Mesenchymal stem cell (in vitro differentiated cells and primary cell): ENCODE data around the gene ZNHIT3.

ENCODE experiments used
- DNase-seq: peaks from one replicate; pipeline ENCODE4 v3.0.0-alpha.2; 2013
- H2AFZ ChIP-seq: one replicate; pipeline ENCODE4 v1.6.1; 2013; ENCODE audit warnings: low read depth, mild to moderate bottlenecking, control low read depth, inconsistent platforms, low read length, moderate library complexity
- H2AK5ac ChIP-seq: 2 replicates; pipeline ENCODE4 v1.6.1; 2013; ENCODE audit warnings: low read length, moderate library complexity, mild to moderate bottlenecking, inconsistent platforms; ENCODE audit not compliant: severe bottlenecking
- H2BK120ac ChIP-seq: one replicate; pipeline ENCODE4 v1.6.1; 2013; ENCODE audit warnings: low read depth, mild to moderate bottlenecking, inconsistent platforms, low read length, moderate library complexity
- H2BK12ac ChIP-seq, 2 experiments: one replicate each; pipeline ENCODE4 v1.6.1; 2013; ENCODE audit warnings: inconsistent platforms in 2 of 2, low read length in 2 of 2, mild to moderate bottlenecking in 2 of 2, moderate library complexity in 2 of 2, control low read depth in 1 of 2
- H2BK15ac ChIP-seq: one replicate; pipeline ENCODE4 v1.6.1; 2013; ENCODE audit warnings: mild to moderate bottlenecking, low read depth, inconsistent platforms; ENCODE audit not compliant: poor library complexity, severe bottlenecking
- H2BK5ac ChIP-seq: 2 replicates; pipeline ENCODE4 v1.6.1; 2013; ENCODE audit warnings: low read depth, mild to moderate bottlenecking, low read length, control low read depth, inconsistent platforms; ENCODE audit not compliant: poor library complexity, severe bottlenecking
- H3K14ac ChIP-seq, 2 experiments: one replicate each; pipeline ENCODE4 v1.6.1; 2013; ENCODE audit warnings: inconsistent platforms in 2 of 2, low read length in 2 of 2, control low read depth in 1 of 2, mild to moderate bottlenecking in 1 of 2, moderate library complexity in 1 of 2
- H3K18ac ChIP-seq, 2 experiments: one replicate each; pipeline ENCODE4 v1.6.1; 2013; ENCODE audit warnings: inconsistent platforms in 2 of 2, low read length in 2 of 2, control low read depth in 1 of 2, low read depth in 1 of 2, mild to moderate bottlenecking in 1 of 2
- H3K23ac ChIP-seq, 2 experiments: one replicate each; pipeline ENCODE4 v1.6.1; 2013; ENCODE audit warnings: inconsistent platforms in 2 of 2, low read length in 2 of 2, mild to moderate bottlenecking in 2 of 2, moderate library complexity in 2 of 2, control low read depth in 1 of 2
- H3K27ac ChIP-seq: 2 replicates; pipeline ENCODE4 v1.5.1; 2013; ENCODE audit warnings: mild to moderate bottlenecking, moderate library complexity, low read length, control low read depth, inconsistent platforms; ENCODE audit not compliant: poor library complexity, severe bottlenecking
- H3K27me3 ChIP-seq, 2 experiments: 2 replicates each; pipeline versions ENCODE4 v1.6.1 to v1.7.0; 2013; ENCODE audit warnings: low read length in 2 of 2, mild to moderate bottlenecking in 2 of 2, moderate library complexity in 2 of 2, control low read depth in 1 of 2, inconsistent platforms in 1 of 2; ENCODE audit not compliant: control insufficient read depth in 1 of 2, insufficient read depth in 1 of 2
- H3K36me3 ChIP-seq, 2 experiments: 2 replicates each; pipeline versions ENCODE4 v1.6.1 to v1.7.0; 2013; ENCODE audit warnings: low read length in 2 of 2, control low read depth in 1 of 2, inconsistent platforms in 1 of 2, low read depth in 1 of 2, mild to moderate bottlenecking in 1 of 2; ENCODE audit not compliant: insufficient read depth in 2 of 2, control insufficient read depth in 1 of 2
- H3K4ac ChIP-seq, 2 experiments: one replicate each; pipeline ENCODE4 v1.6.1; 2013; ENCODE audit warnings: inconsistent platforms in 2 of 2, low read length in 2 of 2, mild to moderate bottlenecking in 2 of 2, moderate library complexity in 2 of 2, control low read depth in 1 of 2, low read depth in 1 of 2
- H3K4me1 ChIP-seq: 2 replicates; pipeline ENCODE4 v1.6.1; 2013; ENCODE audit warnings: low read depth, low read length, control low read depth; ENCODE audit not compliant: control insufficient read depth, insufficient read depth
- H3K4me2 ChIP-seq: 2 replicates; pipeline ENCODE4 v1.6.1; 2013; ENCODE audit warnings: low read length, mild to moderate bottlenecking, inconsistent platforms; ENCODE audit not compliant: poor library complexity, severe bottlenecking
- H3K4me3 ChIP-seq, 2 experiments: 2 replicates each; pipeline versions ENCODE4 v1.5.1 to v1.7.0; 2013; ENCODE audit warnings: low read length in 2 of 2, mild to moderate bottlenecking in 2 of 2, control low read depth in 1 of 2, low read depth in 1 of 2; ENCODE audit not compliant: insufficient read depth in 1 of 2
- H3K79me1 ChIP-seq: replicated peaks from 2 replicates; pipeline ENCODE4 v1.6.1; 2013; ENCODE audit warnings: mild to moderate bottlenecking, control low read depth, low read length, inconsistent platforms; ENCODE audit not compliant: poor library complexity, severe bottlenecking
- H3K9ac ChIP-seq: 2 replicates; pipeline ENCODE4 v1.7.0; 2013; ENCODE audit warnings: mild to moderate bottlenecking, low read length, moderate library complexity
- H3K9me3 ChIP-seq: 2 replicates; pipeline ENCODE4 v1.7.0; 2013; ENCODE audit warnings: mild to moderate bottlenecking, low read length; ENCODE audit not compliant: control insufficient read depth
- H4K8ac ChIP-seq: one replicate; pipeline ENCODE4 v1.6.1; 2013; ENCODE audit warnings: inconsistent platforms, mild to moderate bottlenecking, low read length, moderate library complexity
- H4K91ac ChIP-seq: one replicate; pipeline ENCODE4 v1.6.1; 2013; ENCODE audit warnings: mild to moderate bottlenecking, low read length, inconsistent platforms
- WGBS: methylation state at CpG from one replicate; pipeline ENCODE4 v1.1.7; 2013; ENCODE audit warnings: mixed read lengths; 5-methylcytosine and 5-hydroxymethylcytosine counted together

The ZNHIT3 gene

DNA sequence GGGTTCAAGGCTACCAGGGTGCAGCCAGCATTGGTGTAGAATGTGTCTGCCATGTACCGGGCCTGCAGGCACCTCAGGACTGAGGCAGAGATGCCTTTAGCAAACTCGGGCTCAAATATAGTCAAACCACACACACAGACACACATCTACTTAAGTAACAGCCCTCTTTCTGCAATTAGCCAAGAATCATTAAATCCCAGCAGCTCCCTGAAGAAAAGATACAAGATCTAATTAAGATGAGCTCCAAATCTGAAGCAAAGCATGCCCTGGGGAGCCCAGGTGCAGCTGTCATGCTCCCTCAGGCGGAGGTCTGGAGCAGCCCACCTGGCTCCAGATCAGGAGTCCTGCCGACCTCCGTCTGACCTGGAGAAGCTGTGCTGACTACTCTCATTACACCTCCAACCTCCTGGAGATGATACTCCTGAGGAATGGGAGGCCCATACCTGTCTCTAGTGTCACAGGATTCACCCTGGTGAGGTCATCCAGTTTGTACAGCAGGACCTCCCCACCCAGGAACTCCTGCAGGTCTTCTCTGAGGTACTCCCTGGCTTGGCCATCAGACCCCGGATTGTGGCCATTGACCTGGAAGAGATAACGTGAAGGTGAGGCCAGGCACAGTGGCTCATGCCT lies 41.3 kb downstream of the ZNHIT3 start:
- 95% methylated on average over 7 of the region's 7 CpGs for WGBS
- no peak overlapping the region for H2AK5ac ChIP-seq

GRCh38 chr17:36529121-36529520 lies 42.6 kb downstream of the ZNHIT3 start:
- no peak overlapping the region for H3K4ac ChIP-seq
- H4K91ac ChIP-seq = no peak overlapping the region
- peaks cover 5% of the 10 kb centered on the region for H3K4me1 ChIP-seq
- no peak overlapping the region for H2AFZ ChIP-seq
- H3K14ac ChIP-seq = no peak overlapping the region
- H3K36me3 ChIP-seq = peaks cover 44 to 65% of the 10 kb centered on the region in 2 experiments
- H3K27me3 ChIP-seq = no peaks in the 10 kb centered on the region
- peak overlapping the region in 1 of 2 experiments; percentile 9 for H3K4me3 ChIP-seq
- DNase-seq = peak; percentile 70
- no peaks in the 10 kb centered on the region for H3K9me3 ChIP-seq
- no peak overlapping the region for H2BK5ac ChIP-seq
- peaks cover 47% of the 10 kb centered on the region for H3K79me1 ChIP-seq
- no peak overlapping the region for H3K18ac ChIP-seq
- no peak overlapping the region for H3K4me2 ChIP-seq
- peak overlapping the region; percentile 30 for H3K9ac ChIP-seq
- no peak overlapping the region for H2AK5ac ChIP-seq
- H2BK12ac ChIP-seq = no peak overlapping the region
- H2BK15ac ChIP-seq = no peak overlapping the region
- no peak overlapping the region for H3K23ac ChIP-seq
- no peak overlapping the region for H3K27ac ChIP-seq
- no peak overlapping the region for H2BK120ac ChIP-seq
- no peak overlapping the region for H4K8ac ChIP-seq

More for the DNA sequence above, 41.3 kb downstream of the ZNHIT3 start:
- H3K4me3 ChIP-seq = no peak overlapping the region
- no peak overlapping the region for H3K4ac ChIP-seq
- H2BK120ac ChIP-seq = no peak overlapping the region
- H3K18ac ChIP-seq = no peak overlapping the region
- H3K9ac ChIP-seq = no peak overlapping the region
- H3K9me3 ChIP-seq = no peaks in the 10 kb centered on the region
- no peak overlapping the region for H3K14ac ChIP-seq
- H4K91ac ChIP-seq = no peak overlapping the region
- H2BK12ac ChIP-seq = no peak overlapping the region
- H3K4me1 ChIP-seq = peaks cover 4% of the 10 kb centered on the region
- H3K4me2 ChIP-seq = no peak overlapping the region
- H2AFZ ChIP-seq = no peak overlapping the region
- H3K27me3 ChIP-seq = no peaks in the 10 kb centered on the region
- DNase-seq = no peak
- peaks cover 49 to 67% of the 10 kb centered on the region in 2 experiments for H3K36me3 ChIP-seq
- no peak overlapping the region for H3K27ac ChIP-seq
- H4K8ac ChIP-seq = no peak overlapping the region
- H2BK5ac ChIP-seq = no peak overlapping the region
- peak overlapping the region in 1 of 2 experiments; percentile 53 for H3K23ac ChIP-seq
- no peak overlapping the region for H2BK15ac ChIP-seq
- peaks cover 44% of the 10 kb centered on the region for H3K79me1 ChIP-seq

DNA sequence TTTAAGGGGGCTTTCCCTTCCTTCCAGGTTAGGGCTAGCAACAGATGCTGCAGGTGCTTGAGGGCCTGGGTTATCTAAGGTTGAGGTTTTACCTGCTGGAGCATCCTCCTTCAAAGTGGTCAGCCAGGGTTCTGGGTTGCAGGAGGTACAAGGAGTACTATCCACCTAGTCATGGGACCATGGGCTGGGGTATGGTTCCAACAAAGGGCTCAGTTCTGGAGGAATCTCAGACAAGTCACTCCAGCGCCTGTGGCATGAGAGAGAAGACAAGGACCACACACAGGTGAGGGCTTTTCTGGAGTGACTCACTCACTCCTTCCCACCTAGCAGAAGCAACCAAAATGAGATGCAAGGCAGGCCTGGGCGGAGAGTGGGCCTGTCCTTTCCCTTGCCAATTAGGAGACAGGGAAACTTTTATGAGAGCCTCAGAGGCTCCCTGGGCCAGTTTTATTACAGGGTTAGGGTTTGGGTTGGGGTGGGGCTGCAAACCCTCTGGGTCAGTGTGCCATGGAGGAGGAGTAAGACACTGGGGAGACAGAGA lies 46.0 kb downstream of the ZNHIT3 start:
- Histone ChIP-seq H3K27ac (no peak overlapping the region), H4K91ac (no peak overlapping the region), H2BK12ac (no peak overlapping the region), H3K23ac (no peak overlapping the region), H2BK120ac (no peak overlapping the region), H2AFZ (no peak overlapping the region), H3K4me3 (no peak overlapping the region), H2BK5ac (no peak overlapping the region), H3K4me2 (no peak overlapping the region), H3K18ac (no peak overlapping the region), H3K36me3 (peaks cover 18 to 40% of the 10 kb centered on the region in 2 experiments), H3K14ac (no peak overlapping the region), H2BK15ac (no peak overlapping the region), H3K27me3 (no peaks in the 10 kb centered on the region), H3K9me3 (no peaks in the 10 kb centered on the region), H2AK5ac (no peak overlapping the region), H3K4me1 (peaks cover 7% of the 10 kb centered on the region), H3K79me1 (peaks cover 37% of the 10 kb centered on the region), H4K8ac (no peak overlapping the region), H3K9ac (no peak overlapping the region), H3K4ac (no peak overlapping the region)
- no peak for DNase-seq
- 92% methylated on average over 2 of the region's 2 CpGs for WGBS

DNA sequence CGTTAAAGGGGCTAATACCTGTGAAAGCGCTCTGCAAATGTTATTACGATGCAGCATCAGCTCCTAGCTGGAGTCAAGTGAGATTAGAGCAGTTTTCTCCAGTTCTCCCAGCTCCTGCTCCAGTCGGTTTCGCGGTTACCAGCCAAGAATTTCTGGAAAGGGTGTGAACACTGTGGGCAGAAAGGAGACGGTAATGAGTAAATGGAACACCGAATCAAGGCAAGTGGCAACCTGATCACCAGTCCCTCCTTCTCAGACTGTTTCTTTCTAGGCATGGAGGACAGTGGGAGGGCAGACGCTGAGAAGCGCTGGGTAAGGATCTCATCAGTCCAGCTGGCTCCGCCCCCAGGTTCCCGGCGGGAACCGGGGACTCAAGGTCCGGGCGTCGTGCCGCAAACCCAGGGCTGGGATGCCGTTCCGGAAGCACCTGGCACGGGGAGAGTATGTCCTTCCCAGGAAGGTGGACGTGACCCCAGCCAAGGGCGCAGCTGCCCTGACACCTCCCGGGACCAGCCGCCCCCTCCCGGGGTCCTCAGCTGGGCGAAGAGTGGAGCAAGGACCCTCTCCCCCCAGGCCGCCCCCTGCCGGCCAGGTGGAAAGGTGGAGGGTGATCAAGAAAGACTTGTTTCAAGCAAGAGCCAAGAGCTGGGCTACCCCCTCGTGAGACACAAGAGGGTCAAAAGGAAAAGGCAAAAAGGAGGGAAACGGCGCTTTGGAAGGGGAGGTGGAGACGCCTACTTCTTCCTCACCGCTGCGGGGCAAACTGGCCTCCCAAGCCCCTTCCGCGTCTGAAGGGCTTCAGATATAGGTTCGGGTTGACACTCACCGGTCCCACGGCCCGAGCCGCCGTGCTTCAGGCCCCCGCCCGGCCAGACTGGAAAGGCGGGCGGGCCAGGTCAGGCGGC lies 47.7 kb downstream of the ZNHIT3 start:
- Histone ChIP-seq H4K8ac (peak overlapping the region; percentile 93), H2AFZ (peak overlapping the region; percentile 66), H3K23ac (peak overlapping the region in 1 of 2 experiments; percentile 60), H3K4me2 (peak overlapping the region; percentile 97), H3K9me3 (no peaks in the 10 kb centered on the region), H3K36me3 (peaks cover 11 to 49% of the 10 kb centered on the region in 2 experiments), H3K27me3 (no peaks in the 10 kb centered on the region), H3K27ac (peak overlapping the region; percentile 58), H3K14ac (no peak overlapping the region), H3K4me1 (peaks cover 6% of the 10 kb centered on the region), H3K79me1 (peaks cover 34% of the 10 kb centered on the region), H3K4me3 (peak overlapping the region; percentile 76 to 96), H2BK5ac (no peak overlapping the region), H2AK5ac (no peak overlapping the region), H2BK15ac (no peak overlapping the region), H3K18ac (peak overlapping the region; percentile 44 to 96), H2BK120ac (no peak overlapping the region), H2BK12ac (no peak overlapping the region), H4K91ac (peak overlapping the region; percentile 91), H3K4ac (peak overlapping the region; percentile 15 to 86), H3K9ac (peak overlapping the region; percentile 99)
- WGBS = 10% methylated on average over 48 of the region's 48 CpGs
- DNase-seq = peak; percentile 73
